NOMO-1 treated with dmso at 0.1 percent for 144 hours (cell line): ENCODE data around the gene AKR7A2.
"Not testable (repeated sequence)": the region's sequence is repeated elsewhere in the genome, so short reads cannot be mapped to it uniquely, and the experiment has no call there.

Experiments used
- DNase-seq: peaks from one replicate; lab custom pipeline; 2025; ENCODE audit not compliant: unreplicated experiment; lab: John Stamatoyannopoulos, UW

AKR7A2 gene

GRCh38 chr1:19268445-19268844 is 43.5 kb downstream of the AKR7A2 start:
- DNase-seq: no peak

GRCh38 chr1:19262744-19263143 is 49.2 kb downstream of the AKR7A2 start:
- no peak for DNase-seq

GRCh38 chr1:19262047-19262446 is 49.9 kb downstream of the AKR7A2 start:
- DNase-seq: no peak

- no peak for DNase-seq
These were observed 51.5 kb downstream of the AKR7A2 start for GRCh38 chr1:19260211-19261138.

GRCh38 chr1:19258353-19258752 is 53.6 kb downstream of the AKR7A2 start:
- DNase-seq: no peak

- DNase-seq: no peak
These were observed 54.6 kb downstream of the AKR7A2 start for GRCh38 chr1:19257178-19257914.

- not testable (repeated sequence) for DNase-seq
These were observed 55.6 kb downstream of the AKR7A2 start for GRCh38 chr1:19256301-19256700.

- DNase-seq: no peak
These were observed 56.7 kb downstream of the AKR7A2 start for GRCh38 chr1:19255288-19255687.

GRCh38 chr1:19254416-19254815 is 57.5 kb downstream of the AKR7A2 start:
- DNase-seq: no peak
